K562 (cell line): ENCODE measurements around the gene DYRK4. TPM values are rescaled to one million over a fixed set of nuclear protein-coding genes. Genes with fewer than 3 reads are reported as not detected.

ENCODE experiments used
- CREB3L1 ChIP-seq: fragments of 450-650 bp; IDR thresholded peaks from 2 replicates; pipeline ENCODE4 v1.6.1; 2014; ENCODE audit warnings: low read depth, mild to moderate bottlenecking, moderate library complexity, borderline replicate concordance
- CTBP1 ChIP-seq: fragments of 450-650 bp; IDR thresholded peaks from 2 replicates; pipeline ENCODE4 v1.6.1; 2016; ENCODE audit warnings: borderline replicate concordance
- CXXC5 ChIP-seq: fragments of 250-450 bp; sonication (Bioruptor Pico); IDR thresholded peaks from 2 replicates; pipeline ENCODE4 v1.8.0; 2022; ENCODE audit warnings: inconsistent platforms, mild to moderate bottlenecking, moderate library complexity
- HDAC2 ChIP-seq: fragments of 450-650 bp; IDR thresholded peaks from 2 replicates; pipeline ENCODE4 v1.6.1; 2016; ENCODE audit warnings: mild to moderate bottlenecking
- HLTF ChIP-seq: fragments of 450-650 bp; IDR thresholded peaks from 2 replicates; pipeline ENCODE4 v1.6.1; 2016
- L3MBTL2 ChIP-seq: fragments of 450-650 bp; IDR thresholded peaks from 2 replicates; pipeline ENCODE4 v1.6.1; 2016; ENCODE audit warnings: mild to moderate bottlenecking, moderate library complexity
- NEUROD1 ChIP-seq: fragments of 150-350 bp; IDR thresholded peaks from 2 replicates; pipeline ENCODE4 v1.6.1; 2014; ENCODE audit warnings: borderline replicate concordance, low read length, low read depth; ENCODE audit not compliant: partially characterized antibody
- NFIX ChIP-seq: fragments of 250-450 bp; sonication (Bioruptor Pico); IDR thresholded peaks from 2 replicates; pipeline ENCODE4 v1.4.0; 2020; ENCODE audit warnings: low read depth, mild to moderate bottlenecking, moderate library complexity
- NR4A1 ChIP-seq, 2 experiments: fragments of 250-450 bp in 1 of 2; fragments of 450-650 bp in 1 of 2; sonication (Bioruptor Pico) in 1 of 2; IDR thresholded peaks; 2 replicates each; pipeline versions ENCODE4 v1.4.0 to v1.6.1; 2016 to 2020; ENCODE audit warnings: mild to moderate bottlenecking in 2 of 2, missing compliant biosample characterization in 1 of 2, missing genetic modification characterization in 1 of 2, moderate library complexity in 1 of 2
- RBBP5 ChIP-seq: fragments of 200-600 bp; sonication (generic); IDR thresholded peaks from 2 replicates; pipeline ENCODE4 v1.6.1; 2012; ENCODE audit warnings: borderline replicate concordance, mild to moderate bottlenecking, low read length, control low read depth, inconsistent platforms; ENCODE audit not compliant: insufficient read depth, poor library complexity, severe bottlenecking
- RBM39 ChIP-seq: fragments of 200-400 bp; formaldehyde crosslinking; optimal IDR thresholded peaks from 2 replicates; pipeline ENCODE3; 2018; ENCODE audit warnings: low read depth, low read length
- SOX6 ChIP-seq: fragments of 450-650 bp; IDR thresholded peaks from 2 replicates; pipeline ENCODE4 v1.6.1; 2014; ENCODE audit warnings: mild to moderate bottlenecking
- TFAP4 ChIP-seq: sonication (generic); formaldehyde crosslinking; IDR thresholded peaks from 2 replicates; pipeline ENCODE4 v1.8.0; 2022; ENCODE audit warnings: missing genetic modification reagents, mild to moderate bottlenecking, moderate library complexity, borderline replicate concordance
- YY1 ChIP-seq, 3 experiments: IDR thresholded peaks; 2 replicates each; pipeline ENCODE4 v1.6.1; 2011; ENCODE audit warnings: low read length in 2 of 3, mild to moderate bottlenecking in 2 of 3, moderate library complexity in 2 of 3, borderline replicate concordance in 1 of 3, control low read depth in 1 of 3, low read depth in 1 of 3; ENCODE audit not compliant: insufficient read depth in 3 of 3, insufficient replicate concordance in 2 of 3, control insufficient read depth in 1 of 3, insufficient read length in 1 of 3; ENCODE audit errors: extremely low read depth in 1 of 3
- ZC3H4 ChIP-seq: sonication (generic); formaldehyde crosslinking; IDR thresholded peaks from 2 replicates; pipeline ENCODE4 v1.9.0; 2021; ENCODE audit warnings: missing genetic modification reagents, borderline replicate concordance
- ZNF407 ChIP-seq: fragments of 450-650 bp; IDR thresholded peaks from 2 replicates; pipeline ENCODE4 v1.6.1; 2016; ENCODE audit warnings: low read depth
- ZSCAN29 ChIP-seq: fragments of 450-650 bp; IDR thresholded peaks from 2 replicates; pipeline ENCODE4 v1.6.1; 2017
- polyA plus RNA-seq, 8 experiments: library from polyadenylated mRNA; depleted of rRNA in 4 of 8; stranded (reverse) in 5 of 8; unstranded in 3 of 8; fragments of >200 nt; fragmentation: Nextera tagmentation in 2 of 8; fragmentation: Illumina TruSeq in 1 of 8; extraction: Ambion mirVana in 2 of 8; extraction: Trizol in 1 of 8; gene quantifications; 2 replicates each; pipeline versions ENCODE4 v1.2.1 to v1.2.3, GENCODE V29; 2011 to 2014; ENCODE audit warnings: inconsistent platforms in 1 of 8, missing spikeins in 1 of 8
- total RNA-seq, 7 experiments: library from RNA; depleted of rRNA in 6 of 7; stranded (reverse); fragments of >200 nt in 6 of 7; fragmentation: Illumina TruSeq in 2 of 7; extraction: Trizol in 2 of 7; gene quantifications; 2 replicates each; pipeline versions ENCODE4 v1.2.1 to v1.2.3, GENCODE V29; 2011 to 2021; ENCODE audit warnings: low replicate concordance in 1 of 7

Gene DYRK4
- total and polyA plus RNA-seq, 9 of the 15 experiments (the other 6 are each of a cell fraction or from before 2014, with no cell fraction given) = 13.4 to 37.4 (median 22.2) TPM

GRCh38 chr12:4604684-4605193 lies 42.7 kb downstream of the DYRK4 start (continued):
- TF ChIP-seq HDAC2 (0 out of 2 replicates have a peak, but pooled peaks have one; percentile 30), NFIX (no peak), NEUROD1 (no peak), L3MBTL2 (peak; percentile 68), YY1 (IDR thresholded peaks at IDR 0.05; ENCODE audit: borderline replicate concordance in 1 of 3, control insufficient read depth in 1 of 3, extremely low read depth in 1 of 3, insufficient read depth in 3 of 3, insufficient read length in 1 of 3, insufficient replicate concordance in 2 of 3, low read depth in 1 of 3, low read length in 2 of 3) (peak in 1 of 3 experiments; percentile 51), ZNF407 (peak; percentile 93), ZSCAN29 (peak; percentile 43; the same call in 1 of the 2 replicates), RBBP5 (peak; percentile 67), CXXC5 (CRISPR knock-in tag) (peak; percentile 68), HLTF (0 out of 2 replicates have a peak, but pooled peaks have one; percentile 36), RBM39 (peak; percentile 60), SOX6 (0 out of 2 replicates have a peak, but pooled peaks have one; percentile 28), CTBP1 (peak; percentile 43; the same call in 1 of the 2 replicates), NR4A1 (CRISPR knock-in tag; IDR thresholded peaks at IDR 0.05) (no peak), NR4A1 (tag; IDR thresholded peaks at IDR 0.05) (no peak), CREB3L1 (peak; percentile 65; the same call in 1 of the 2 replicates), TFAP4 (peak; percentile 67; the same call in 1 of the 2 replicates), ZC3H4 (CRISPR knock-in tag) (no peak)
